Esophagus muscularis mucosa (tissue), 3 donors: ENCODE measurements around the gene GDPD2.

ENCODE experiments used
- POLR2A ChIP-seq: fragments of 450-650 bp; IDR thresholded peaks from one replicate; pipeline ENCODE4 v1.6.1; 2017; ENCODE audit warnings: antibody characterized with exemption, moderate library complexity, mild to moderate bottlenecking, low read depth
- POLR2AphosphoS5 ChIP-seq, 2 donors: sonication (generic); formaldehyde crosslinking; IDR thresholded peaks; one replicate each; pipeline ENCODE4 v1.6.1; 2017; ENCODE audit warnings: antibody characterized with exemption in 2 of 2
- TF ChIP-seq, protein P1 (sequence below), 3 experiments: fragments of 200-600 bp in 2 of 3; fragments of 450-650 bp in 1 of 3; sonication (generic) in 2 of 3; IDR thresholded peaks; one replicate each; pipeline ENCODE4 v1.5.1; 2017 to 2019; ENCODE audit warnings: antibody characterized with exemption in 3 of 3, mild to moderate bottlenecking in 2 of 3, moderate library complexity in 1 of 3

DNA sequence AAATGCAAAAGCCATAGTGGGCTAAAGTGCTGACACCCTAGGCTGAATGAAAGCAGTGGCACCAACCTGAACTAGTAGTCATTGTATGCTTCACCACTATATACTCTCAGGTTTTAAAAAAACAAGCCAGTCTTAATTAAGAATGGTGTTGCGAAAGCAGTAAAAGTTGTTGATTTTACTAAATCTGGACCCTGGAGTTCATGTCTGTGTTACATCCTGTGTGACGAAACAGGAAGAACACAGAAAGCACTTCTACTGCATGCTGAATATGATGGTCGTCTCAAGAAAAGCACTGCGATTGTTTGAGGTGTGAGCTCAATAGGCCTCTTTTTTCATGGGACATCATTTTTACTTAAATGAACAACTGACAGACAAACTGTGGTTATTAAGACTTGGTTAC, 24.2 kb upstream of the GDPD2 start:
- TF ChIP-seq POLR2AphosphoS5 (IDR thresholded peaks at IDR 0.05): no peak
- TF ChIP-seq POLR2A: no peak
- TF ChIP-seq, protein P1, sequence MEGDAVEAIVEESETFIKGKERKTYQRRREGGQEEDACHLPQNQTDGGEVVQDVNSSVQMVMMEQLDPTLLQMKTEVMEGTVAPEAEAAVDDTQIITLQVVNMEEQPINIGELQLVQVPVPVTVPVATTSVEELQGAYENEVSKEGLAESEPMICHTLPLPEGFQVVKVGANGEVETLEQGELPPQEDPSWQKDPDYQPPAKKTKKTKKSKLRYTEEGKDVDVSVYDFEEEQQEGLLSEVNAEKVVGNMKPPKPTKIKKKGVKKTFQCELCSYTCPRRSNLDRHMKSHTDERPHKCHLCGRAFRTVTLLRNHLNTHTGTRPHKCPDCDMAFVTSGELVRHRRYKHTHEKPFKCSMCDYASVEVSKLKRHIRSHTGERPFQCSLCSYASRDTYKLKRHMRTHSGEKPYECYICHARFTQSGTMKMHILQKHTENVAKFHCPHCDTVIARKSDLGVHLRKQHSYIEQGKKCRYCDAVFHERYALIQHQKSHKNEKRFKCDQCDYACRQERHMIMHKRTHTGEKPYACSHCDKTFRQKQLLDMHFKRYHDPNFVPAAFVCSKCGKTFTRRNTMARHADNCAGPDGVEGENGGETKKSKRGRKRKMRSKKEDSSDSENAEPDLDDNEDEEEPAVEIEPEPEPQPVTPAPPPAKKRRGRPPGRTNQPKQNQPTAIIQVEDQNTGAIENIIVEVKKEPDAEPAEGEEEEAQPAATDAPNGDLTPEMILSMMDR (IDR thresholded peaks at IDR 0.05): no peak
